SK-N-SH treated with all-trans-retinoic acid at 6 μM for 48 hours (cell line): ENCODE data around the gene SUCLA2.

Experiments used
- ATAC-seq: fragments of 200-7000 bp; cut with Tn5 transposase; 3 replicates; pipeline ENCODE4 v1.9.1; 2020; ENCODE audit warnings: mild to moderate bottlenecking, moderate library complexity
- ARNTL ChIP-seq: fragments of 450-650 bp; formaldehyde crosslinking; IDR thresholded peaks from 2 replicates; pipeline ENCODE4 v1.5.0; 2020; ENCODE audit warnings: low read depth, mild to moderate bottlenecking, moderate library complexity, borderline replicate concordance
- BACH2 ChIP-seq: fragments of 250-450 bp; sonication (Bioruptor Pico); IDR thresholded peaks from 2 replicates; pipeline ENCODE4 v1.9.0; 2021; ENCODE audit warnings: mild to moderate bottlenecking, borderline replicate concordance
- CREB5 ChIP-seq: fragments of 250-450 bp; sonication (Bioruptor Pico); IDR thresholded peaks from 2 replicates; pipeline ENCODE4 v1.5.1; 2020; ENCODE audit warnings: low read depth, mild to moderate bottlenecking, moderate library complexity
- CSDC2 ChIP-seq: fragments of 250-450 bp; sonication (Bioruptor Pico); IDR thresholded peaks from 2 replicates; pipeline ENCODE4 v1.5.0; 2020; ENCODE audit warnings: mild to moderate bottlenecking, moderate library complexity
- CSRNP3 ChIP-seq: fragments of 250-450 bp; sonication (Bioruptor Pico); IDR thresholded peaks from 2 replicates; pipeline ENCODE4 v1.5.1; 2021; ENCODE audit warnings: mild to moderate bottlenecking, moderate library complexity
- ESRRG ChIP-seq: fragments of 250-450 bp; sonication (Bioruptor Pico); IDR thresholded peaks from 2 replicates; pipeline ENCODE4 v1.6.1; 2021; ENCODE audit warnings: mild to moderate bottlenecking
- ISL1 ChIP-seq: fragments of 250-450 bp; sonication (Bioruptor Pico); IDR thresholded peaks from 2 replicates; pipeline ENCODE4 v2.1.2; 2022; ENCODE audit warnings: mild to moderate bottlenecking, moderate library complexity
- OSR1 ChIP-seq: fragments of 250-450 bp; sonication (Bioruptor Pico); IDR thresholded peaks from 2 replicates; pipeline ENCODE4 v1.8.0; 2022; ENCODE audit warnings: moderate library complexity, mild to moderate bottlenecking, inconsistent platforms
- PATZ1 ChIP-seq: fragments of 250-450 bp; sonication (Bioruptor Pico); IDR thresholded peaks from 2 replicates; pipeline ENCODE4 v1.8.0; 2020; ENCODE audit warnings: mild to moderate bottlenecking, moderate library complexity, borderline replicate concordance
- PPARA ChIP-seq: fragments of 250-450 bp; sonication (Bioruptor Pico); IDR thresholded peaks from 2 replicates; pipeline ENCODE4 v1.5.0; 2020; ENCODE audit warnings: mild to moderate bottlenecking, borderline replicate concordance
- SNAI2 ChIP-seq: fragments of 250-450 bp; sonication (Bioruptor Pico); IDR thresholded peaks from 2 replicates; pipeline ENCODE4 v1.5.0; 2020; ENCODE audit warnings: mild to moderate bottlenecking, moderate library complexity
- TCF4 ChIP-seq: fragments of 250-450 bp; sonication (Bioruptor Pico); IDR thresholded peaks from 2 replicates; pipeline ENCODE4 v1.8.0; 2021; ENCODE audit warnings: mild to moderate bottlenecking, moderate library complexity, borderline replicate concordance
- TOX ChIP-seq: fragments of 250-450 bp; sonication (Bioruptor Pico); IDR thresholded peaks from 2 replicates; pipeline ENCODE4 v1.8.0; 2021; ENCODE audit warnings: mild to moderate bottlenecking, moderate library complexity, borderline replicate concordance
- TSHZ2 ChIP-seq: fragments of 250-450 bp; sonication (Bioruptor Pico); IDR thresholded peaks from 2 replicates; pipeline ENCODE4 v1.5.0; 2020; ENCODE audit warnings: mild to moderate bottlenecking, moderate library complexity
- ZC3H10 ChIP-seq: fragments of 250-450 bp; sonication (Bioruptor Pico); IDR thresholded peaks from 2 replicates; pipeline ENCODE4 v1.5.1; 2021; ENCODE audit warnings: mild to moderate bottlenecking, moderate library complexity
- ZFP3 ChIP-seq: fragments of 250-450 bp; sonication (Bioruptor Pico); IDR thresholded peaks from 2 replicates; pipeline ENCODE4 v1.5.0; 2020; ENCODE audit warnings: mild to moderate bottlenecking, moderate library complexity
- ZFP30 ChIP-seq: fragments of 450-650 bp; formaldehyde crosslinking; IDR thresholded peaks from 2 replicates; pipeline ENCODE4 v1.5.0; 2022; ENCODE audit warnings: mild to moderate bottlenecking, moderate library complexity
- ZNF565 ChIP-seq: fragments of 450-650 bp; formaldehyde crosslinking; conservative IDR thresholded peaks from 2 replicates; pipeline ENCODE4 v1.5.0; 2020; ENCODE audit warnings: low read depth, mild to moderate bottlenecking, moderate library complexity
- ZNF70 ChIP-seq: fragments of 450-650 bp; formaldehyde crosslinking; IDR thresholded peaks from 2 replicates; pipeline ENCODE4 v1.5.0; 2020; ENCODE audit warnings: mild to moderate bottlenecking, moderate library complexity
- ZNF8 ChIP-seq: fragments of 450-650 bp; formaldehyde crosslinking; IDR thresholded peaks from 2 replicates; pipeline ENCODE4 v1.5.0; 2020; ENCODE audit warnings: mild to moderate bottlenecking, moderate library complexity

Gene SUCLA2

GRCh38 chr13:47990427-47990826, 10.6 kb downstream of the SUCLA2 start:
- ATAC-seq: no peak
- TF ChIP-seq CREB5 (no peak), PATZ1 (CRISPR knock-in tag) (no peak)

- TF ChIP-seq PPARA (no peak), ZFP30 (no peak), ZNF8 (no peak), BACH2 (CRISPR knock-in tag) (no peak), ZC3H10 (CRISPR knock-in tag) (no peak), ISL1 (CRISPR knock-in tag) (no peak), CREB5 (no peak), OSR1 (no peak), ZNF70 (CRISPR knock-in tag) (no peak)
- TF ChIP-seq, all 23 proteins: peak for 0
Observed at GRCh38 chr13:47983070-47983469, 18.0 kb downstream of the SUCLA2 start.

GRCh38 chr13:47976325-47976724, 24.7 kb downstream of the SUCLA2 start:
- TF ChIP-seq ZNF565: no peak
- no peak for TF ChIP-seq PPARA
- no peak for TF ChIP-seq ISL1 (CRISPR knock-in tag)
- TF ChIP-seq ZNF8: no peak
- no peak for TF ChIP-seq CSRNP3 (CRISPR knock-in tag)
- no peak for TF ChIP-seq ESRRG
- TF ChIP-seq BACH2 (CRISPR knock-in tag): no peak
- TF ChIP-seq TCF4: no peak
- no peak for TF ChIP-seq ZC3H10 (CRISPR knock-in tag)
- no peak for TF ChIP-seq CREB5
- no peak for TF ChIP-seq ZNF70 (CRISPR knock-in tag)
- TF ChIP-seq TSHZ2 (CRISPR knock-in tag): no peak
- no peak for TF ChIP-seq SNAI2 (CRISPR knock-in tag)
- no peak for TF ChIP-seq ARNTL (CRISPR knock-in tag)
- TF ChIP-seq CSDC2 (CRISPR knock-in tag): no peak
- TF ChIP-seq ZFP30: no peak
- no peak for TF ChIP-seq PATZ1 (CRISPR knock-in tag)
- no peak for TF ChIP-seq OSR1
- TF ChIP-seq TOX (CRISPR knock-in tag): no peak
- no peak for TF ChIP-seq ZFP3
- no peak for ATAC-seq

More at GRCh38 chr13:47983070-47983469, 18.0 kb downstream of the SUCLA2 start:
- ATAC-seq: no peak
